HT-29 (cell line): ENCODE measurements around the gene ATP5MC2. TPM values are rescaled to one million over a fixed set of nuclear protein-coding genes. Genes with fewer than 3 reads are reported as not detected.
"Not testable (repeated sequence)": the region's sequence is repeated elsewhere in the genome, so short reads cannot be mapped to it uniquely, and the experiment has no call there.

Source experiments
- DNase-seq: peaks from one replicate; pipeline ENCODE4 v3.0.0-alpha.2; 2015; ENCODE audit warnings: low spot score
- total RNA-seq: library from RNA; depleted of rRNA; stranded (reverse); fragments of >200 nt; shearing (Covaris generic); gene quantifications from 2 replicates; pipeline ENCODE4 v1.2.3, GENCODE V29; 2014

ATP5MC2 gene
- total RNA-seq, 1 experiment from 2014 or later, result 379 TPM

GRCh38 chr12:53646300-53646699, 29.6 kb downstream of the ATP5MC2 start:
- DNase-seq, result not testable (repeated sequence)

DNA sequence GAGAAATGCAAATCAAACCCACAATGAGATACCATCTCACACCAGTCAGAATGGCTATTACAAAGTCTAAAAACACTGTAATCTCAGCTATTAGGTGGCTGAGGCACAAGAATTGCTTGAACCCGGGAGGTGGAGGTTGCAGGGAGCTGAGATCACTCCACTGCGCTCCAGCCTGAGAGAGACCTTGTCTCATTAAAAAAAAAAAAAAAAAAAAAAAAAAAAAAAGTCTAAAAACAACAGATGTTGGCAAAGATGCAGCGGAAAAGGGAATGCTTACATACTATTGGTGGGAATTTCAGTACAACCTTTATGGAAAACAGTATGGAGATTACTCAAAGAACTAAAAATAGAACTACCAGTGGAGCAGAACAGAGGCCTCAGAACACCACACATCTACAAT, 30.7 kb downstream of the ATP5MC2 start:
- no peak for DNase-seq

DNA sequence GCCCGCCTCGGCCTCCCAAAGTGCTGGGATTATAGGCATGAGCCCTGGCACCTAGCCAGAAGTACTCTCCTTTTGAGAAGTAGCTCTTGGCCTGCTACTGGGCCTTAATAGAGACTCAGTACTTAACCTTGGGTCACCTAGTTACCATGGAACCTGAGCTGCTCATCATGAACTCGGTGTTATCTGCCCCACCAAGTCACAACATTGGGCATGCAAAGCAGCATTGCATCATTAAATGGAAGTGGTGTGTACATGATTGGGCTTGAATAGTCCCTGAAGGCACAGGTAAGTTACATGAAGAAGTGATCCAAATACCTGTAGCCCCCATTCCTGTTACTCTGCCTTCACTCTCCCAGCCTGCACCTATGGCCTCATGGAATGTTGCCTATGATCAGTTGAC, 31.8 kb downstream of the ATP5MC2 start:
- DNase-seq, result no peak

GRCh38 chr12:53643232-53643979, 32.5 kb downstream of the ATP5MC2 start:
- no peak for DNase-seq

DNA sequence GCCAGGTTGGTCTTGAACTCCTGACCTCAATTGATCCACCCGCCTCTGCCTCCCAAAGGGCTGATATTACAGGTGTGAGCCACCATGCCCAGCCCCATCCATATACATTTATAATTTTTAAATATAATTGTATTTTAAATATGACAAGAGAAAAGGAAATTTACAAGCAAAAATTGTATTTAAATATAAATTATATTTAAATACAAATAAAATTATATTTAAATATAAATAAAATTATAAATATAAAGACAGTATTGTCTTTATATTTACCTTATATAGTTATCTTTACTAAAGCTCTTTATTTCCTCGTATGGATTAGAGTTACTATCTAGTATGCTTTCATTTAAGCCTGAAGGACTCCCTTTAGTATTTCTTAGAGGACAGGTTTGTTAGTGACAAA, 37.8 kb downstream of the ATP5MC2 start:
- no peak for DNase-seq

DNA sequence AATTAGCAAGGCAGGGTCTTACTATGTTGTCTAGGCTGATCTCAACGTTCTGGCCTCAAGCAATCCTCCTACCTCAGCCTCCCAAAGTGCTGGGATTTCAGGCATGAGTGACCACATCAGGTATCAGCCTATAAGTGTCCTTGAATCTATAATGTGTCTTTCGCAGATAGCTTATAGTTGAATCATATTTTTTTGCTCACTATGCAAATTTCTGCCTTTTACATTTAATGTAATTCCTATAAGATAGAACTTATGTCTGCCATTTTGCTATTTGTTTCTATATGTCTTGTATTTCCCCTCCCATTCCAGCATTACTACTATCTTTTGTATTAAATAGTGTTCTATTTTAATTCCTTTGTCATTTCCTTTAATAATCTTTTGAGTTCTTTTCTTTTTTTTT, 39.2 kb downstream of the ATP5MC2 start:
- no peak for DNase-seq

- not testable (repeated sequence) for DNase-seq
These were observed 40.2 kb downstream of the ATP5MC2 start for GRCh38 chr12:53635708-53636107.

GRCh38 chr12:53631721-53632120, 44.2 kb downstream of the ATP5MC2 start:
- no peak for DNase-seq

- DNase-seq, result no peak
These were observed 48.0 kb downstream of the ATP5MC2 start for GRCh38 chr12:53627919-53628318.

GRCh38 chr12:53626702-53627169, 49.1 kb downstream of the ATP5MC2 start:
- DNase-seq, result no peak

DNA sequence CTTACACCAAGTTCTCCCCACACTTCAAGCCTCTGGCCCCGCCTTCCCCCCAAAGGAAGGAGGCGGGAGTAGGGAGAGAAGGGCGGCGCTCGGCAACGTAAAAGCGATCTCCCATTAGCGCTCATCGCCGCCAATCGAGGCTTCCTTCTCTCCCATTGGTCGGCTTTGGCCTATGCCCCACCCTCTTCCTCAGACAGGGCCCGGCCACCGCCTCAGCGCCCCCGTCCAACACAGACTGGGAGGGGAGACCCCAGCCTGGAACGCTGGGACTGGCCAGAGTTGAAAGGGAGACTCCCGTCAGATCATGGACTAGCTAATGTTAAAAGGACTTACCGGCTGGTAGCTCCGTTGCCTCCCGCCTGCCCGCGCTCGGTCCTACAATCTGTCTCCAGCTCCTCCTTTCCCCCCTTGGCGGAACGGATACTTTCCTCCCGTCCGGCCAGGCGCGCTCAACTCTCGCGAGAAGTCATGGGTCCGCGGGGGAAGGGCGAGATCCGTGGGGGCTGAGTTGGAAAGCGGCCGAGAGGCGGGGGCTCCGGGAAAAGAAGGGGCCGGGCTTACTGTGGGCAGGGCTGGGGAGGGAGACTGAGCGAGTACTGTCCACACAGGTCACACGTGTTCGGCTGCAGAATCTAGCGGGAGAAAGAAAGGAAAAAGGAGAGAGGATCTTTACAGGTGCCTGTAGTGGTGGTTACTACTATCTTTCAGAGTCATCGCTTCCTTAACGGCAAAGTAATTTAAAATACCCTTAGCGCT, 49.8 kb downstream of the ATP5MC2 start, which contains the start of gene ATF7:
Gene ATF7 (minus strand): TSS at position 437 of the 756 bp plus-strand sequence. CDS start 25,382 bp downstream, outside the sequence.
- peak; percentile 98 for DNase-seq

DNA sequence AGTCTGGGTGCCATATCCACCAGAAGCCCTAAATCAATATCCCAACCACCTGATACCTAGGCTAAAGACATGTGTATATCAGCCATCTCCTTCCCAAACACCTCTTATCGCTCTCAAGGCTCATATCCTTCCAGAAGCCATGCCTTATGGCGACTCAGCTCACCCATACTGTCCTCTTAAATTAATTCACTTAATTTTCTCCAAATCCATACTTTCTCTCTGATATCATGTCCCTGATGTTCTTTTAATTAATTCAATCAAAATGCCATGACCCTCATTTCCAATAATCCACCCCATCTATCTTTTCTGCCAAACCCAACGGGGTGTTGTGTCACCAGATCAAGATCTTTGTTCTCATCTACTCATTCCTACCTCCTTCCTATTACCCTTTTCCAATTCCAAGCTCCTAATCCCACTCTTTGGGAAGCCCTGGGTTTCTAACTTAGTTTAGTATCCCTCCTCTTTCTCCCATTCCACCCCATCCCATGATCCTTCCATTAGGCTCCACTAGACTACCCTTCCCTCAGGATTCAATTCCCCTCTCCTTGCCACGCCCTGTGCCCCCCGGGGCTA, 50.4 kb downstream of the ATP5MC2 start:
- no peak for DNase-seq

GRCh38 chr12:53624956-53625355, 50.9 kb downstream of the ATP5MC2 start:
- peak; percentile 17 for DNase-seq

DNA sequence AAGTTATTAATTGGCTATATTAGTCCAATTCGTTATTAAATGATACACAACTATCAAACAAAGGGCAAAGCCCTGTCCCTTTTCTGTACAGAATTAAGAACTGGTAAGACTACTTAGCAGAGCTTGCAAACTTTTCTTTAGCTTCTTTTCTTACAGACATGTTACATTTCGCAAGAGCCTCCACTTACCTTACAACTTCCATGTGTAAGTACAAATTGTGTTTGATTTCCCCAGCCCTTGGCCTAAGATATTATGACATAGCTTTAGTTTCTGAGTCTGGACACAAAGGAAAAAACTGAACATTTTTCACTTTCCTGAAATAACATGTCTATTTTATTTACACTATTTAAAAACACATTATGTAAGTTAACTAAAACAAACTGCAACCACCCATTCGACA, 51.4 kb downstream of the ATP5MC2 start:
- DNase-seq, result no peak

GRCh38 chr12:53623548-53624385, 52.1 kb downstream of the ATP5MC2 start:
- DNase-seq, result no peak

GRCh38 chr12:53622724-53623123, 53.2 kb downstream of the ATP5MC2 start:
- DNase-seq, result no peak

DNA sequence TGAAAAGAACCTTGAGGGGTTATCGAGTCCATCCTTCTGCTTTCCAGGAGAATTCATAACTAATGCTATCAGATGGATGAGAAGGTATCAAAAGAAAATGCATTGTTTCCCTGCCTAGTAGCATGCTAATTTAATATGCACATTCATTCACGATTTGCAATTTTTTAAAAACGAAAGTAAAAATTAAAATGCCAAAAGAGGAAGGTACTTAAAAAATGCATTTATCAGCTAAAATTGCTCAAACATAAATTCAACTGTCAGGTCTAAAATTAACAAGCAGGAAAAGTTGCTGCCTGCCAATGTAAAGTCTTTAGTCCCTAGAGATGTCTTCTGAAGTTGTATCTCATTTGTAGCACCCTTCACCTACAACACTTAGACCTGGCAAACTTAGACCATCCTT, 57.6 kb downstream of the ATP5MC2 start:
- no peak for DNase-seq

GRCh38 chr12:53617700-53618099, 58.2 kb downstream of the ATP5MC2 start:
- DNase-seq, result no peak

GRCh38 chr12:53616950-53617349, 58.9 kb downstream of the ATP5MC2 start:
- no peak for DNase-seq
